ENCODE data around the gene SCO2.

DNA sequence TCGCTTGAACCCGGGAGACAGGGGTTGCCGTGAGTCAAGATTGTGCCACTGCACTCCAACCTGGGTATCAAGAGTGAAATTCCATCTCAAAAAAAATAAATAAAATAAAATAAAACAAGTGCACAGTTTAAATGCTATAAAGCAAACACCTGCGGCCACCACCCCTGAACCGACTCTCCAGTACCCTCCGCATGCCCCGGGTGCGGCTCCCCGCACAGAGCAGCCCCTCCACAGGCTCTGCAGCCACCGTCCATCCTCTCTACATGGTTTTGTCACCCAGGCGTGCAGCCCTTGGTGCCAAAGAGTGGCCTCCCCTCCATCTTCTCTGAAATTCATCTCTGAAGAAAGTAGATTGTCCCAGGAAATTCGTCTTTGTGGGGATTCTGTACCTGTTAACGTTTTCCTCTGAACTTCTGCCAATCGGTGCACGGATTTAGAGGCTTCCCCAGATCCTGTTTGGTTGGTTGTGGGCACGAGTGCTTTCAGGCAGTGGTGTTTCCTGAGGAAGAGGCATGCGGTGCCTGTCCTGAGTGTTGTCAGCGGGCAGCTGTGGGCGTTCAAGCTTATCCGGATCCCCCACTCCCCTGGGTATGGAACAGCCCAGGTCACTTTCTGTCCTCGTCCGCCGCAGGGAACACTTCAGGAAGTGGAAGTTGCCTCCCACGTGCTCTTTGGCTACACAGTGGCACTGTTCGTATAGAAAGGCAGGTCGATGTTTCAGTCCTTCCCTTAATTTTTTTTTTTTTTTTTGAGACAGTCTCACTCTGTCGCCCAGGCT is 34.7 kb downstream of the SCO2 start:
- TF ChIP-seq, protein P1, sequence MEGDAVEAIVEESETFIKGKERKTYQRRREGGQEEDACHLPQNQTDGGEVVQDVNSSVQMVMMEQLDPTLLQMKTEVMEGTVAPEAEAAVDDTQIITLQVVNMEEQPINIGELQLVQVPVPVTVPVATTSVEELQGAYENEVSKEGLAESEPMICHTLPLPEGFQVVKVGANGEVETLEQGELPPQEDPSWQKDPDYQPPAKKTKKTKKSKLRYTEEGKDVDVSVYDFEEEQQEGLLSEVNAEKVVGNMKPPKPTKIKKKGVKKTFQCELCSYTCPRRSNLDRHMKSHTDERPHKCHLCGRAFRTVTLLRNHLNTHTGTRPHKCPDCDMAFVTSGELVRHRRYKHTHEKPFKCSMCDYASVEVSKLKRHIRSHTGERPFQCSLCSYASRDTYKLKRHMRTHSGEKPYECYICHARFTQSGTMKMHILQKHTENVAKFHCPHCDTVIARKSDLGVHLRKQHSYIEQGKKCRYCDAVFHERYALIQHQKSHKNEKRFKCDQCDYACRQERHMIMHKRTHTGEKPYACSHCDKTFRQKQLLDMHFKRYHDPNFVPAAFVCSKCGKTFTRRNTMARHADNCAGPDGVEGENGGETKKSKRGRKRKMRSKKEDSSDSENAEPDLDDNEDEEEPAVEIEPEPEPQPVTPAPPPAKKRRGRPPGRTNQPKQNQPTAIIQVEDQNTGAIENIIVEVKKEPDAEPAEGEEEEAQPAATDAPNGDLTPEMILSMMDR (IDR thresholded peaks at IDR 0.05) = no peak
- no peak for TF ChIP-seq POLR2A (IDR thresholded peaks at IDR 0.05)

All from right lobe of liver (tissue), 4 donors.